Calu3 (cell line): Measurements from ENCODE around the gene PSG5. TPM values are rescaled to one million over a fixed set of nuclear protein-coding genes. Genes with fewer than 3 reads are reported as not detected.
"Not testable (repeated sequence)": the region's sequence is repeated elsewhere in the genome, so short reads cannot be mapped to it uniquely, and the experiment has no call there.

Experiments
- BruUV-seq: library from RNA; stranded (reverse); fragments of 400-500 nt; replicated peaks from 2 replicates; lab custom pipeline; 2021; lab: Mats Ljungman, UMichigan
- CTCF ChIA-PET: fragments of 300-600 bp; sonication (Branson Sonifier 250); formaldehyde crosslinking; loops from one replicate; lab custom pipeline; 2022; ENCODE audit warnings: antibody characterized with exemption; lab: Charles Lee
- DNase-seq: peaks from one replicate; pipeline ENCODE4 v3.0.0; 2022
- H3K27ac Mint-ChIP-seq: one replicate; pipeline ENCODE4 v1.8.0; 2022; ENCODE audit warnings: mixed read lengths; ENCODE audit not compliant: unreplicated experiment
- H3K27me3 Mint-ChIP-seq: one replicate; pipeline ENCODE4 v1.8.0; 2022; ENCODE audit warnings: mixed read lengths; ENCODE audit not compliant: unreplicated experiment
- H3K36me3 Mint-ChIP-seq: one replicate; pipeline ENCODE4 v1.8.0; 2022; ENCODE audit warnings: mild to moderate bottlenecking, moderate library complexity, mixed read lengths; ENCODE audit not compliant: insufficient read depth, unreplicated experiment
- H3K4me1 Mint-ChIP-seq: one replicate; pipeline ENCODE4 v1.8.0; 2022; ENCODE audit warnings: mild to moderate bottlenecking, low read depth, mixed read lengths; ENCODE audit not compliant: unreplicated experiment
- H3K4me3 Mint-ChIP-seq: one replicate; pipeline ENCODE4 v1.8.0; 2022; ENCODE audit warnings: mild to moderate bottlenecking, low read depth, moderate library complexity, mixed read lengths; ENCODE audit not compliant: unreplicated experiment
- H3K9me3 Mint-ChIP-seq: one replicate; pipeline ENCODE4 v1.8.0; 2022; ENCODE audit warnings: low read depth, mixed read lengths; ENCODE audit not compliant: unreplicated experiment
- intact Hi-C: fragments of 100-400 bp; cut with micrococcal nuclease; formaldehyde crosslinking; loops from one replicate; pipeline ENCODE4 v1.10.0; 2022; ENCODE audit not compliant: unreplicated experiment
- total RNA-seq: library from RNA; stranded (reverse); gene quantifications from 2 replicates; pipeline ENCODE4 v1.2.3, GENCODE V29; 2022
- TF ChIP-seq, protein P1 (sequence below): fragments of 200-600 bp; IDR thresholded peaks from one replicate; pipeline ENCODE4 v1.8.0; 2022; ENCODE audit warnings: antibody characterized with exemption; ENCODE audit not compliant: unreplicated experiment

The PSG5 gene
- total RNA-seq, 1 experiment from 2014 or later: not detected

DNA sequence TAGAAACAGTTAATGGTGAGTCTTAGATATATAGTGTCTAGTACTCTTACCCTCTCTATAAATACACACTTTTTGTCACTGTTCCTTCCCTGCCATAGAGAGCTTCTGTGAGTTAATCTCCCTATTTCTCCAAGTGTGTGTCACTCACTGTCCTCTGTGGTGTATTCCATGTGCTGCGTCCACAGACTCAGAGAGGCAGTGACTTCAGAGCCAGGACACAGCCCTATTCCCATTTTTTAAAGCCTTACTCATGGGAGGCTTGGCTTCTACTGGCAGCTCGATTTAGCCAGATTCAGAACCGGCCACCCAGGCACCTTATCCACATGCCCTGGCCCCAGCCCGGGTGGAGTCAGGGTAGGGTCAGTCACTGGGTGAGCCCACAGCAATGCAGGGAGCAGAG is 32.8 kb upstream of the PSG5 start:
- intact Hi-C loops: loop anchor here (10.0 kb wide), 1 partner anchor 46 kb away; the partner anchor contains the start of gene PSG9
- H3K27me3 Mint-ChIP-seq, H3K27ac Mint-ChIP-seq, H3K9me3 Mint-ChIP-seq, DNase-seq, H3K4me3 Mint-ChIP-seq, H3K36me3 Mint-ChIP-seq, BruUV-seq, CTCF ChIA-PET: not testable (repeated sequence)
- peaks cover 14% of the 10 kb centered on the region for H3K4me1 Mint-ChIP-seq

DNA sequence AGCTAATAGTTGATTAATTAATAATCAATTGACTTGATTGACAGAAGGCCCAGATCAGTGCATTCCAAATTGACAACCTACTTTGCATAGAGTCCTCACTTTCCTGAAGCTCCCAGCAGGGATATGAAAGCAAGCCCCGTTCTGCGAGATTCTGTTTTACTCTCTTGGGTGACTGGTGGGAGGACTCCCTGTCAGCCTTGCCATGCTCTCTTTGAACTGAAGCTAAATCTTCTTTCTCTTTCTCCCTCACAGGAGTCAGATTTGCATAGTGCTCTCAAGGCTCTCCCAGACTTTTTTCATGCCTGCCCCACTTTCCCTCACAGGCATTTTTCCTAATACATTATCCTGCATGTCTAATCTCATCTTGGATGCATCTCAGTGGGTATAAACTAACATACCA is 29.5 kb upstream of the PSG5 start:
- H3K4me3 Mint-ChIP-seq, H3K36me3 Mint-ChIP-seq, DNase-seq, H3K27ac Mint-ChIP-seq, H3K27me3 Mint-ChIP-seq, CTCF ChIA-PET, BruUV-seq, H3K9me3 Mint-ChIP-seq: not testable (repeated sequence)
- intact Hi-C loops: loop anchor here (10.0 kb wide), 1 partner anchor 49 kb away; the partner anchor contains the start of gene PSG9
- H3K4me1 Mint-ChIP-seq: peaks cover 14% of the 10 kb centered on the region

DNA sequence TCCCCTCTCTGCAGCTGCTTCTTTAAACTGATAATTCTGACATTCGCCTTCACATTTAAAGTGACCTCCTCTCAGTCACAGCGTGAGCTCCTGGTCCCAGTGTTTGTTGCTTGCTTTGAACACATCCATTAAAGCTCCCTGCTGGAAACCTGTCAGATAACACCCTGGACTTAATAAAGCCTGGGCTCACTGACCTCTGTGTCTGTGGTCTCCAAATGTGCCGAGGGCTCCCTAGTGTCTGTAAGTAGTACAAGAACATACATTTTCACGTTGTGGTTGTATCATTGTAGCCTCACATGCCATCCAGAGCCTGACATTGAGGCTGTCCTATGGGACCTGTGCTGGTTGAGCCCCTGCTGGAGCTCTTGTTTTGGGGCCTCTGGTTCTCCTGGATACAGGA is 21.7 kb upstream of the PSG5 start:
- Mint-ChIP-seq H3K27ac (no peak overlapping the region), H3K36me3 (peaks cover 11% of the 10 kb centered on the region), H3K9me3 (no peaks in the 10 kb centered on the region), H3K4me1 (peaks cover 53% of the 10 kb centered on the region), H3K27me3 (no peaks in the 10 kb centered on the region), H3K4me3 (no peak overlapping the region)
- BruUV-seq: no TSS peak
- intact Hi-C loops: loop anchor here (10.0 kb wide), 1 partner anchor 217 kb away; no protein-coding TSS in a partner anchor
- CTCF ChIA-PET: interaction anchor here (1.6 kb wide), 1 partner anchor 16 kb away, joined by 4 read pairs; no protein-coding TSS in a partner anchor
- TF ChIP-seq, protein P1, sequence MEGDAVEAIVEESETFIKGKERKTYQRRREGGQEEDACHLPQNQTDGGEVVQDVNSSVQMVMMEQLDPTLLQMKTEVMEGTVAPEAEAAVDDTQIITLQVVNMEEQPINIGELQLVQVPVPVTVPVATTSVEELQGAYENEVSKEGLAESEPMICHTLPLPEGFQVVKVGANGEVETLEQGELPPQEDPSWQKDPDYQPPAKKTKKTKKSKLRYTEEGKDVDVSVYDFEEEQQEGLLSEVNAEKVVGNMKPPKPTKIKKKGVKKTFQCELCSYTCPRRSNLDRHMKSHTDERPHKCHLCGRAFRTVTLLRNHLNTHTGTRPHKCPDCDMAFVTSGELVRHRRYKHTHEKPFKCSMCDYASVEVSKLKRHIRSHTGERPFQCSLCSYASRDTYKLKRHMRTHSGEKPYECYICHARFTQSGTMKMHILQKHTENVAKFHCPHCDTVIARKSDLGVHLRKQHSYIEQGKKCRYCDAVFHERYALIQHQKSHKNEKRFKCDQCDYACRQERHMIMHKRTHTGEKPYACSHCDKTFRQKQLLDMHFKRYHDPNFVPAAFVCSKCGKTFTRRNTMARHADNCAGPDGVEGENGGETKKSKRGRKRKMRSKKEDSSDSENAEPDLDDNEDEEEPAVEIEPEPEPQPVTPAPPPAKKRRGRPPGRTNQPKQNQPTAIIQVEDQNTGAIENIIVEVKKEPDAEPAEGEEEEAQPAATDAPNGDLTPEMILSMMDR: no peak
- DNase-seq: no peak

DNA sequence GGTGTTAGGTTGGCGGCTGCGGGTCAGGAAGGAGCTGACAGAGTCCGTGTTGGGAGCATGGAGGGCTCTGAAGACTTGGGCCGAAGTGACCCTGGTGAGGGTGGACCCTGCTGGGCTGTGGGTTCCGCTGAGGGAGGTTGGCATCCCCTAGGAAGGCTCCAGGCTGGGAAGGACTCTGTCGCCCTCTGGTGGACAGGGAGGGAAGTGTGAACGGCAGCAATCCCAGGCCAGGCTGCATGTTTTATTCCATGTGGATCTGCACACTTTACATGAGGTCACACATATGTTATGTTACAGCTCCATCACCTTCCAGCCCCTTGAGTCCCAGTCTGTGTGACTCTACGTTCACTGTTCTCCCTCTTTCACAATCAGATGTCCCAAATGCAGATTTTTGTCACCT is 20.8 kb upstream of the PSG5 start:
- intact Hi-C loops: loop anchor here (10.0 kb wide), 1 partner anchor 218 kb away; no protein-coding TSS in a partner anchor
- DNase-seq: peak; percentile 81

DNA sequence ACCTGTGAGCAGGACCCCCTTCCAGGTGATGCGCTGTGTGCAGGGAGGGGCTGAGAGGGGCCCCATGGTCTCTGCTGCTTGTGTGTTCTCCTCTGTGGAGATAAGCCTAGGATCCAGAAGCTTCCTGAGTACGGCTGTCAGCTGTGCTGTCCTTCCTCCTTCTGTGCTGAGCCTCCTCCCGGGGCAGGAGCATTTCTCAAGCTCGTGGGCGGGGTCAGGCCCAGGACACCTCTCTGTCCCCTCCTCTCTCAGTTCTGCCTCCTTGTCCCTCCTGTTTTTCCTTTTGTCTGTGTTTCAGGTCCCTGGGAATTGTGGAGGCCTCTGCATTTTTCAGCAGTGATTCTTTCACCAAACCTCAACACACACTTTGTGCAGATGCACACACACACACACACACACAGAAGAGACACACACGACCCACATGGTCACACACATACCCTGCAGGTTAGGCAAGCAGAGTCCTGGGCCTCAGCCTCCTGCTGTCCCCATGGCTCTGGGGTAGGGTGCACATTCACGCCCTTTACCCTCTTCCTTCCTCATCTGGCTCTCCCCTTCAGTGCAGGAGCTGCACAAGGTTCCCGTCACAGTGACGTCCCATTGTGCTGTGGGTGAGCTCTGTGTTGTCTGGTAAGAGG is 19.3 kb upstream of the PSG5 start, which contains the start of gene PSG4:
Gene PSG4 (minus strand): TSS at position 168 of the 635 bp plus-strand sequence. CDS start 102 bp downstream, at position 66.
- peak within 1 kb of the TSS; percentile 43 for H3K27ac Mint-ChIP-seq
- peak within 1 kb of the TSS; percentile 29 for H3K4me3 Mint-ChIP-seq
- H3K27me3 Mint-ChIP-seq, BruUV-seq, H3K9me3 Mint-ChIP-seq: not testable (repeated sequence)
- intact Hi-C loops: loop anchor here (10.0 kb wide), 1 partner anchor 219 kb away; no protein-coding TSS in a partner anchor
- CTCF ChIA-PET: interaction anchor here (0.7 to 1.5 kb wide), 5 partner anchors 14 to 1840 kb away, joined by 3 to 5 read pairs (median 3); no protein-coding TSS in a partner anchor
- H3K36me3 Mint-ChIP-seq: peaks cover 35% of the 10 kb centered on the region
- peaks cover 77% of the 10 kb centered on the region for H3K4me1 Mint-ChIP-seq
- DNase-seq: peak; percentile 55

More for the DNA sequence above, 20.8 kb upstream of the PSG5 start:
- not testable (repeated sequence) for BruUV-seq, H3K4me3 Mint-ChIP-seq, H3K27ac Mint-ChIP-seq, H3K9me3 Mint-ChIP-seq, H3K27me3 Mint-ChIP-seq
- TF ChIP-seq, protein P1: peak; percentile 94
- CTCF ChIA-PET: interaction anchor here (0.6 to 1.6 kb wide), 3 partner anchors 15 to 102 kb away, joined by 3 to 6 read pairs (median 4); no protein-coding TSS in a partner anchor
- Mint-ChIP-seq H3K4me1 (peaks cover 61% of the 10 kb centered on the region), H3K36me3 (peaks cover 19% of the 10 kb centered on the region)

DNA sequence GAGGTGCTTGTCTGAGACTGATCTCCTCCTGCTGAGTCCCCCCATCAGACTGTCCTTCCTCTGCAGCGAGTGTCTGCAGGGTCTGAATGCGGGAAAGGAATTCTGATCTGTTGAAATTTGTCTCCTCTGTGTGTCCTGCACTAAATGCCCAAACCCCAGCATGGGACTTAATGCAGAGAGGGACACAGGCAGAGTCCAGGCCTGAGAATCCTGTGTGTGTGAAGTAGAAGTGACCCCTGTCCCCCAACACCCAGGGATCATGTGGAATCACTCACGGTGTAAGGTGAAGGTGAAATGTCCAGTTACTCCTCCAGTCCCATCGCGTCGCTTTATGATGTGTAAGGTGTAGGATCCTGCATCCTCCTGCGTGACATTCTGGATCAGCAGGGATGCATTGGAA is 17.3 kb upstream of the PSG5 start:
- BruUV-seq, H3K27me3 Mint-ChIP-seq, CTCF ChIA-PET, H3K9me3 Mint-ChIP-seq, DNase-seq: not testable (repeated sequence)
- H3K4me3 Mint-ChIP-seq: peak overlapping the region; percentile 32
- peaks cover 35% of the 10 kb centered on the region for H3K36me3 Mint-ChIP-seq
- intact Hi-C loops: loop anchor here (5.0 to 10.0 kb wide), 2 partner anchors 96 to 221 kb away; no protein-coding TSS in a partner anchor
- H3K27ac Mint-ChIP-seq: peak overlapping the region; percentile 99
- H3K4me1 Mint-ChIP-seq: peaks cover 97% of the 10 kb centered on the region

DNA sequence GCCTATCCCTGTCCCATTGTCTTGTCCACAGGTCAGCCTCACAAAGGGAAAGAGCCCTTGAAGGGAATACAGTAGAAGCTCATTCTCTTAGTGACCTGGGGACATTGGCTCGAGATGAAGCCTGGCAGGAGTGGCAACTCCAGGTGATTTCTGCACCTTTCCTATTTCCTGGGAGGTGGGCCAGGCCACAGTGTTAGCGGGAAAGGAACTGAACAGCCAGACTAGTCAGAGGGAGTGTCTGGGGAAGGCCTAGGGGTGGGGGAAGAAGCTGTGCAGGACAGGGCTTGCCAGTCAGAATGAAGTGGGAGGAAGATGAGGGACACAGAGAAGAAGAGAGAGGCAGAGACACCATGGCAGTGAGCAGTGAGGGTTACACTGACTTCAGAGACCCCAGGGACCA is 15.6 kb upstream of the PSG5 start:
- CTCF ChIA-PET: interaction anchor here (0.7 to 1.3 kb wide), 2 partner anchors 48 to 97 kb away, joined by 3 to 16 read pairs; no protein-coding TSS in a partner anchor
- intact Hi-C loops: loop anchor here (5.0 to 10.0 kb wide), 2 partner anchors 95 to 223 kb away; no protein-coding TSS in a partner anchor
- peak; percentile 32 for DNase-seq
- peaks cover 35% of the 10 kb centered on the region for H3K36me3 Mint-ChIP-seq
- H3K9me3 Mint-ChIP-seq, BruUV-seq, H3K27me3 Mint-ChIP-seq: not testable (repeated sequence)
- peaks cover 93% of the 10 kb centered on the region for H3K4me1 Mint-ChIP-seq
- H3K27ac Mint-ChIP-seq: peak overlapping the region; percentile 99
- peak overlapping the region; percentile 13 for H3K4me3 Mint-ChIP-seq

DNA sequence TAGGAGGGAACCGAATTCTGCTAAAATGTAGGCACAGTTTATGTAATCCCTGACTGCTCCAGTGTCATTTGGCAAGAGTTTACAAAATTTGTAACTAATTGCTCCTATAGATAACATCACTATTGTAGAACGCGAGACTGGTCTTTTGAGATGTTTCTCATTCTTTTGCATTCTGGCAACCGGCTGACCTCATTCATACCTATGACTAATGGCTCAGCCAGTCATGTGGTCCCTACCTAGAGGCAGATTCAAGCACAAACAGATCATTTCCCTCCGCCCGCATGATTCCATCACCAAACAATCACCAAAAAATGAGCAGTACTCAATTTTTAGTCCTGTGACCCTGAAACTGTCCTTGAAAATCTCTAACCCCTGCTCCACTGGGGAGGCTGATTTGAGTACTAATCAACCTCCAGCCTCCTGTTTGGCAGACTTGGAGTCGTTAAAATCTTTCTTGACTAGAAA is 15.0 kb upstream of the PSG5 start:
- intact Hi-C loops: loop anchor here (5.0 to 10.0 kb wide), 2 partner anchors 94 to 223 kb away; no protein-coding TSS in a partner anchor
- not testable (repeated sequence) for BruUV-seq, H3K9me3 Mint-ChIP-seq, H3K27me3 Mint-ChIP-seq
- H3K4me1 Mint-ChIP-seq: peaks cover 88% of the 10 kb centered on the region
- peak overlapping the region; percentile 99 for H3K27ac Mint-ChIP-seq
- peak overlapping the region; percentile 13 for H3K4me3 Mint-ChIP-seq
- CTCF ChIA-PET: interaction anchor here (0.6 to 1.3 kb wide), 3 partner anchors 47 to 1120 kb away, joined by 3 to 16 read pairs (median 7); no protein-coding TSS in a partner anchor
- peaks cover 35% of the 10 kb centered on the region for H3K36me3 Mint-ChIP-seq
- peak; percentile 54 for DNase-seq
